Neural progenitor cell (in vitro differentiated cells): ENCODE data around the gene RAB5IF.
"Not testable (repeated sequence)": the region's sequence is repeated elsewhere in the genome, so short reads cannot be mapped to it uniquely, and the experiment has no call there.

ENCODE experiments used
- EZH2 ChIP-seq: fragments of 200-600 bp; sonication (generic); IDR thresholded peaks from 2 replicates; pipeline ENCODE4 v1.6.1; 2017; ENCODE audit warnings: antibody characterized with exemption, mild to moderate bottlenecking, moderate library complexity
- EZH2phosphoT487 ChIP-seq: fragments of 200-600 bp; sonication (generic); IDR thresholded peaks from 2 replicates; pipeline ENCODE4 v1.6.1; 2017; ENCODE audit warnings: antibody characterized with exemption
- TF ChIP-seq, protein P1 (sequence below): fragments of 200-600 bp; sonication (generic); IDR thresholded peaks from 2 replicates; pipeline ENCODE4 v1.5.1; 2017; ENCODE audit warnings: antibody characterized with exemption, mild to moderate bottlenecking

DNA sequence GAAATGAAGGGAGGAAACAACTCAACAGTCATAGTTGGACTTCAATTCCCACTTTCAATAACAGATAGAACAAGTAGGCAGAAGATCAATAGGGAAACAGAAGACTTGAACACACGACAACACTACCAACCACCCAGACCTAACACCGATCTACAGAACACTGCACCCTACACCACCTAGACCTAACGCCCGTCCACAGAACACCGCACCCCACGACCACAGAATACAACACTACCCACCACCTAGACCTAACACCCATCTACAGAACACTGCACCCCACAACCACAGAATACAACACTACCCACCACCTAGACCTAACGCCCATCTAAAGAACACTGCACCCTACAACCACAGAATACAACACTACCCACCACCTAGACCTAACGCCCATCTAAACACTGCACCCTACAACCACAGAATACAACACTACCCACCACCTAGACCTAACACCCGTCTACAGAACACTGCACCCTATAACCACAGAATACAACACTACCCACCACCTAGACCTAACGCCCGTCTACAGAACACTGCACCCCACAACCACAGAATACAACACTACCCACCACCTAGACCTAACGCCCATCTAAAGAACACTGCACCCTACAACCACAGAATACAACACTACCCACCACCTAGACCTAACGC, 41.4 kb upstream of the RAB5IF start:
- not testable (repeated sequence) for TF ChIP-seq EZH2phosphoT487, EZH2
- TF ChIP-seq, protein P1, sequence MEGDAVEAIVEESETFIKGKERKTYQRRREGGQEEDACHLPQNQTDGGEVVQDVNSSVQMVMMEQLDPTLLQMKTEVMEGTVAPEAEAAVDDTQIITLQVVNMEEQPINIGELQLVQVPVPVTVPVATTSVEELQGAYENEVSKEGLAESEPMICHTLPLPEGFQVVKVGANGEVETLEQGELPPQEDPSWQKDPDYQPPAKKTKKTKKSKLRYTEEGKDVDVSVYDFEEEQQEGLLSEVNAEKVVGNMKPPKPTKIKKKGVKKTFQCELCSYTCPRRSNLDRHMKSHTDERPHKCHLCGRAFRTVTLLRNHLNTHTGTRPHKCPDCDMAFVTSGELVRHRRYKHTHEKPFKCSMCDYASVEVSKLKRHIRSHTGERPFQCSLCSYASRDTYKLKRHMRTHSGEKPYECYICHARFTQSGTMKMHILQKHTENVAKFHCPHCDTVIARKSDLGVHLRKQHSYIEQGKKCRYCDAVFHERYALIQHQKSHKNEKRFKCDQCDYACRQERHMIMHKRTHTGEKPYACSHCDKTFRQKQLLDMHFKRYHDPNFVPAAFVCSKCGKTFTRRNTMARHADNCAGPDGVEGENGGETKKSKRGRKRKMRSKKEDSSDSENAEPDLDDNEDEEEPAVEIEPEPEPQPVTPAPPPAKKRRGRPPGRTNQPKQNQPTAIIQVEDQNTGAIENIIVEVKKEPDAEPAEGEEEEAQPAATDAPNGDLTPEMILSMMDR, result not testable (repeated sequence)
